Esophagus (tissue), 2 donors: Measurements from ENCODE around the gene HAUS6. TPM values are rescaled to one million over a fixed set of nuclear protein-coding genes. Genes with fewer than 3 reads are reported as not detected.
"Not testable (repeated sequence)": the region's sequence is repeated elsewhere in the genome, so short reads cannot be mapped to it uniquely, and the experiment has no call there.

Experiments used
- H3K27ac ChIP-seq, 2 donors: one replicate each; pipeline ENCODE4 v1.5.1; 2013; ENCODE audit warnings: low read depth in 2 of 2, mild to moderate bottlenecking in 2 of 2, inconsistent platforms in 1 of 2, low read length in 1 of 2, moderate library complexity in 1 of 2
- H3K27me3 ChIP-seq, 2 donors: one replicate each; pipeline ENCODE4 v1.6.1; 2013; ENCODE audit warnings: low read length in 2 of 2, control low read depth in 1 of 2, mild to moderate bottlenecking in 1 of 2; ENCODE audit not compliant: insufficient read depth in 2 of 2, control insufficient read depth in 1 of 2
- H3K36me3 ChIP-seq, 2 donors: one replicate each; pipeline ENCODE4 v1.6.1; 2013; ENCODE audit warnings: low read length in 1 of 2; ENCODE audit not compliant: control insufficient read depth in 2 of 2, insufficient read depth in 2 of 2
- H3K4me1 ChIP-seq, 2 donors: one replicate each; pipeline ENCODE4 v1.6.1; 2013; ENCODE audit warnings: low read length in 1 of 2; ENCODE audit not compliant: control insufficient read depth in 2 of 2, insufficient read depth in 2 of 2
- H3K4me3 ChIP-seq, 2 donors: one replicate each; pipeline ENCODE4 v1.5.1; 2013; ENCODE audit warnings: low read length in 2 of 2, mild to moderate bottlenecking in 2 of 2, low read depth in 1 of 2, moderate library complexity in 1 of 2
- H3K9me3 ChIP-seq, 2 donors: one replicate each; pipeline ENCODE4 v1.6.1; 2013; ENCODE audit warnings: mild to moderate bottlenecking in 2 of 2, low read depth in 1 of 2, low read length in 1 of 2, moderate library complexity in 1 of 2; ENCODE audit not compliant: control insufficient read depth in 2 of 2, insufficient read depth in 1 of 2
- WGBS, 2 donors: extraction: QIAGEN DNeasy Blood & Tissue Kit; methylation state at CpG; one replicate each; pipeline ENCODE4 v1.1.7; 2013; 5-methylcytosine and 5-hydroxymethylcytosine counted together
- polyA plus RNA-seq, 2 donors: library from polyadenylated mRNA; stranded (reverse); fragments of 200-250 nt; gene quantifications; one replicate each; pipeline ENCODE4 v1.2.3, GENCODE V29; 2013
- donor health status: healthy with polysubstance abuse.
- donor health status: Bipolar disorder and iron deficiency.

The HAUS6 gene
- polyA plus RNA-seq, 2 donors = 2.7 TPM

GRCh38 chr9:19101203-19101602 lies 1.5 kb downstream of the HAUS6 start:
- Histone ChIP-seq H3K36me3 (no peaks in the 10 kb centered on the region), H3K9me3 (no peaks in the 10 kb centered on the region), H3K27ac (no peak overlapping the region), H3K27me3 (no peaks in the 10 kb centered on the region), H3K4me1 (peaks cover 0 to 3% of the 10 kb centered on the region in 2 donors), H3K4me3 (no peak overlapping the region)
- 72 to 81% methylated on average over 8 of the region's 8 CpGs for WGBS, 2 donors

GRCh38 chr9:19097431-19097830 lies 5.3 kb downstream of the HAUS6 start:
- H3K4me1 ChIP-seq, H3K9me3 ChIP-seq, H3K27ac ChIP-seq, H3K4me3 ChIP-seq, H3K36me3 ChIP-seq, H3K27me3 ChIP-seq: not testable (repeated sequence)

- WGBS, 2 donors = 73 to 83% methylated on average over 6 of the region's 6 CpGs
- Histone ChIP-seq H3K9me3 (no peaks in the 10 kb centered on the region), H3K36me3 (peaks cover 0 to 4% of the 10 kb centered on the region in 2 donors)
Observed at GRCh38 chr9:19087106-19088000, 15.4 kb downstream of the HAUS6 start.

GRCh38 chr9:19085295-19085694 lies 17.4 kb downstream of the HAUS6 start:
- no peak overlapping the region for H3K27ac ChIP-seq
- no peaks in the 10 kb centered on the region for H3K4me1 ChIP-seq
- H3K4me3 ChIP-seq = no peak overlapping the region
- peaks cover 0 to 4% of the 10 kb centered on the region in 2 donors for H3K36me3 ChIP-seq
- 46 to 54% methylated on average over 2 of the region's 2 CpGs for WGBS, 2 donors
- H3K9me3 ChIP-seq = no peaks in the 10 kb centered on the region
- no peaks in the 10 kb centered on the region for H3K27me3 ChIP-seq

More at GRCh38 chr9:19087106-19088000, 15.4 kb downstream of the HAUS6 start:
- Histone ChIP-seq H3K27ac (no peak overlapping the region), H3K4me1 (no peaks in the 10 kb centered on the region), H3K27me3 (no peaks in the 10 kb centered on the region), H3K4me3 (no peak overlapping the region)

- peaks cover 4% of the 10 kb centered on the region in 2 donors for H3K36me3 ChIP-seq
Observed at GRCh38 chr9:19074836-19075235, 27.9 kb downstream of the HAUS6 start.

GRCh38 chr9:19074229-19074628 lies 28.5 kb downstream of the HAUS6 start:
- 95 to 99% methylated on average over 2 of the region's 2 CpGs for WGBS, 2 donors
- Histone ChIP-seq H3K27ac (no peak overlapping the region), H3K9me3 (no peaks in the 10 kb centered on the region), H3K36me3 (peaks cover 4 to 6% of the 10 kb centered on the region in 2 donors), H3K4me1 (no peaks in the 10 kb centered on the region), H3K4me3 (no peak overlapping the region), H3K27me3 (no peaks in the 10 kb centered on the region)

More at GRCh38 chr9:19074836-19075235, 27.9 kb downstream of the HAUS6 start:
- WGBS, 2 donors = 47 to 80% methylated on average over 1 of the region's 1 CpG
- H3K4me1 ChIP-seq = no peaks in the 10 kb centered on the region
- no peak overlapping the region for H3K27ac ChIP-seq
- no peak overlapping the region for H3K4me3 ChIP-seq
- no peaks in the 10 kb centered on the region for H3K27me3 ChIP-seq
- H3K9me3 ChIP-seq = no peaks in the 10 kb centered on the region

GRCh38 chr9:19057033-19057432 lies 45.7 kb downstream of the HAUS6 start:
- H3K36me3 ChIP-seq = no peaks in the 10 kb centered on the region
- no peaks in the 10 kb centered on the region for H3K4me1 ChIP-seq
- H3K27ac ChIP-seq = no peak overlapping the region
- H3K9me3 ChIP-seq = no peaks in the 10 kb centered on the region
- H3K27me3 ChIP-seq = no peaks in the 10 kb centered on the region
- H3K4me3 ChIP-seq = no peak overlapping the region

GRCh38 chr9:19050637-19051591 lies 51.8 kb downstream of the HAUS6 start:
- H3K9me3 ChIP-seq = no peaks in the 10 kb centered on the region
- H3K27ac ChIP-seq = peak overlapping the region in 1 of 2 donors; percentile 98
- peak overlapping the region; percentile 90 to 91 for H3K4me3 ChIP-seq
- H3K36me3 ChIP-seq = no peaks in the 10 kb centered on the region
- H3K4me1 ChIP-seq = peaks cover 0 to 4% of the 10 kb centered on the region in 2 donors
- 52% methylated on average over 12 of the region's 12 CpGs for WGBS, 2 donors
- H3K27me3 ChIP-seq = no peaks in the 10 kb centered on the region

GRCh38 chr9:19049917-19050636 lies 52.6 kb downstream of the HAUS6 start:
- H3K4me1 ChIP-seq = peaks cover 0 to 4% of the 10 kb centered on the region in 2 donors

More at GRCh38 chr9:19049917-19050636, 52.6 kb downstream of the HAUS6 start:
- Histone ChIP-seq H3K27me3 (no peaks in the 10 kb centered on the region), H3K36me3 (no peaks in the 10 kb centered on the region), H3K4me3 (peak overlapping the region; percentile 90 to 91), H3K27ac (peak overlapping the region; percentile 98 to 99), H3K9me3 (no peaks in the 10 kb centered on the region)
- WGBS, 2 donors = 4 to 5% methylated on average over 33 of the region's 33 CpGs
